ENCODE results near the gene RNU7-1.

GRCh38 chr12:6979021-6979420, 35.4 kb downstream of the RNU7-1 start:
- TF ChIP-seq CTCF (IDR thresholded peaks at IDR 0.05 in 8 of 11, conservative IDR thresholded peaks at IDR 0.05 in 3 of 11) (no peak), POLR2A (IDR thresholded peaks at IDR 0.05) (no peak), POLR2AphosphoS5 (IDR thresholded peaks at IDR 0.05) (peak in 1 of 3 donors; percentile 47)

Data from spleen (tissue), 7 donors.